Right lobe of liver (tissue), 4 donors: Measurements from ENCODE around the gene SV2B.

Source experiments
- POLR2A ChIP-seq: fragments of 450-650 bp; IDR thresholded peaks from one replicate; pipeline ENCODE4 v1.6.1; 2017; ENCODE audit warnings: antibody characterized with exemption, mild to moderate bottlenecking
- TF ChIP-seq, protein P1 (sequence below), 4 donors: fragments of 200-600 bp in 3 of 4; fragments of 450-650 bp in 1 of 4; IDR thresholded peaks; one replicate each; pipeline versions ENCODE4 v1.5.1 to v1.8.0; 2016 to 2022; ENCODE audit warnings: antibody characterized with exemption in 4 of 4, mild to moderate bottlenecking in 2 of 4
- donor health status: DM: no; HTN: no; CAD: no.
- donor health status: DM: no; HTN: no; CAD: no.
- donor health status: DM: no; HTN: yes; CAD: no.

DNA sequence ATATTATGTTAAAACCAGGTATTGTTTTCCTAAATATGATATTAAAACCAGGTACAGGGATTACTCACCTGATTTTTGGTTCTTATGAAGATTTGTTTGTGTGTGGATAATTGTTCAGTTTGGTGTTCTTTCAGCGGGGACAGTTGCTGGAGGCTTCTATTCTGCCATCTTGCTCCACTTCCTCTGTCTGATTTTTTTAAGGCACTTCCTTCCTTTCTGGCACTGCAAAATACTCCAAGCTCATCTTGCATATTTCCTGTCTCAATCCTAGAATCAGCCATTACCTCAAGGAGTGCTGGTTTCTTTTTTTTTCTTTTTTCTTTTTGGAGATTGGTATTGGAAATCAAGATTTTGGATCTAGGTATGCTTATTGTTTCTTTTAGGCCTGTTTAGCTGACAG lies 229.9 kb downstream of the SV2B start:
- TF ChIP-seq, protein P1, sequence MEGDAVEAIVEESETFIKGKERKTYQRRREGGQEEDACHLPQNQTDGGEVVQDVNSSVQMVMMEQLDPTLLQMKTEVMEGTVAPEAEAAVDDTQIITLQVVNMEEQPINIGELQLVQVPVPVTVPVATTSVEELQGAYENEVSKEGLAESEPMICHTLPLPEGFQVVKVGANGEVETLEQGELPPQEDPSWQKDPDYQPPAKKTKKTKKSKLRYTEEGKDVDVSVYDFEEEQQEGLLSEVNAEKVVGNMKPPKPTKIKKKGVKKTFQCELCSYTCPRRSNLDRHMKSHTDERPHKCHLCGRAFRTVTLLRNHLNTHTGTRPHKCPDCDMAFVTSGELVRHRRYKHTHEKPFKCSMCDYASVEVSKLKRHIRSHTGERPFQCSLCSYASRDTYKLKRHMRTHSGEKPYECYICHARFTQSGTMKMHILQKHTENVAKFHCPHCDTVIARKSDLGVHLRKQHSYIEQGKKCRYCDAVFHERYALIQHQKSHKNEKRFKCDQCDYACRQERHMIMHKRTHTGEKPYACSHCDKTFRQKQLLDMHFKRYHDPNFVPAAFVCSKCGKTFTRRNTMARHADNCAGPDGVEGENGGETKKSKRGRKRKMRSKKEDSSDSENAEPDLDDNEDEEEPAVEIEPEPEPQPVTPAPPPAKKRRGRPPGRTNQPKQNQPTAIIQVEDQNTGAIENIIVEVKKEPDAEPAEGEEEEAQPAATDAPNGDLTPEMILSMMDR (IDR thresholded peaks at IDR 0.05), result no peak
- TF ChIP-seq POLR2A, result no peak
